Measurements from ENCODE around the gene LBX1. TPM values are rescaled to one million over a fixed set of nuclear protein-coding genes. Genes with fewer than 3 reads are reported as not detected.
A peak's percentile ranks its signal among the peaks of the same experiment; 100 is the strongest.

Gene LBX1
- total RNA-seq, 1 donor, result not detected

DNA sequence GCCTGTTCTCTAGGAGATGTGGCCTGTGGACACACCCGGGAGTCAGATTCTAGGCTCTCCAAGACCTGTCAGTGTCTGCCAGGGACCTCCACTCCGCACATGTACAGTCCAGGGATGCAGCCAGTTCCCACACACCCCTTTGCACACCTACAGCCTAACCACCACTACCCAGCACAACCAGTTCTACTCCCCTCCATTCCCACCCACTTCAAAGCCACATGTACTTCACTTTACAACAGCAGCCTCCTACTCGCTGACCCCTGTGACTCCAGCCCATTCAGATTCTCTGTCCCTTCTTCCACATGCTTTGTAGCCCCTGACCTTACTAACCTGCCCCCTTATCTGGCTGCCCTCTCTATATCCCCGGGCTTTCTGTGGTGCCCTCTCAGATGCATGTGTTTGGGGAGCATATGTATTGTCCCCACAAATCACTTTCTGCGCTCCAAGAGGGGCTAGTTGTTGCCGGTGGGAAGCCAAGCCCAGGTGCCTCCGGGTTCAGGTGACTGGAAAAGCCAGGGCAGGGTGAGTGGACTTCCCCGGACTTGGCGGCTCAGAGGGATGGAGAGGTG lies 7.2 kb downstream of the LBX1 start:
- TF ChIP-seq, protein P1, sequence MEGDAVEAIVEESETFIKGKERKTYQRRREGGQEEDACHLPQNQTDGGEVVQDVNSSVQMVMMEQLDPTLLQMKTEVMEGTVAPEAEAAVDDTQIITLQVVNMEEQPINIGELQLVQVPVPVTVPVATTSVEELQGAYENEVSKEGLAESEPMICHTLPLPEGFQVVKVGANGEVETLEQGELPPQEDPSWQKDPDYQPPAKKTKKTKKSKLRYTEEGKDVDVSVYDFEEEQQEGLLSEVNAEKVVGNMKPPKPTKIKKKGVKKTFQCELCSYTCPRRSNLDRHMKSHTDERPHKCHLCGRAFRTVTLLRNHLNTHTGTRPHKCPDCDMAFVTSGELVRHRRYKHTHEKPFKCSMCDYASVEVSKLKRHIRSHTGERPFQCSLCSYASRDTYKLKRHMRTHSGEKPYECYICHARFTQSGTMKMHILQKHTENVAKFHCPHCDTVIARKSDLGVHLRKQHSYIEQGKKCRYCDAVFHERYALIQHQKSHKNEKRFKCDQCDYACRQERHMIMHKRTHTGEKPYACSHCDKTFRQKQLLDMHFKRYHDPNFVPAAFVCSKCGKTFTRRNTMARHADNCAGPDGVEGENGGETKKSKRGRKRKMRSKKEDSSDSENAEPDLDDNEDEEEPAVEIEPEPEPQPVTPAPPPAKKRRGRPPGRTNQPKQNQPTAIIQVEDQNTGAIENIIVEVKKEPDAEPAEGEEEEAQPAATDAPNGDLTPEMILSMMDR (IDR thresholded peaks at IDR 0.05; ENCODE audit: insufficient read depth, low read depth, low read length), result no peak
- no peak overlapping the region for H3K4me3 ChIP-seq (ENCODE audit: low read depth, low read length)
- no peak for DNase-seq (ENCODE audit: low read depth)

DNA sequence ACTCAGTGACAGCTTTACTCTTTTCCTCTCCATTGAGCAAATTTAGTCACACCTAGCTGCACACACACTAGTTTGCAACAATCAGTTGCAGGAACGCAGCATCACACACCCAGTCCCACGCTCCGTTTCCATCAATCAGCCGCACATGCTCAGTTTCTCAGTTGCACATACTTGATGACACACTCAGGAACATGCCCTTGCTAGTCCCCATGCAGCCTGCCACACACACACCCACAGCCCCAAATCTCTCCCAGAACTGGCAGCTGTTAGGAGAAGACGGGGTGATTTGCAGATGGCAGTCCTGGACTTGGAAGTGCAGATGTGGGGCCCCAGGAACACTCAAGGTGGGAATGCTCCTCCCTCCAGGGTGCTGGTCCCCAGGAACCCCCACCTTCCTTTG lies 7.7 kb downstream of the LBX1 start:
- H3K4me3 ChIP-seq (ENCODE audit: low read depth, low read length), result no peak overlapping the region
- TF ChIP-seq, protein P1 (IDR thresholded peaks at IDR 0.05; ENCODE audit: insufficient read depth, low read depth, low read length), result no peak
- DNase-seq (ENCODE audit: low read depth), result no peak

DNA sequence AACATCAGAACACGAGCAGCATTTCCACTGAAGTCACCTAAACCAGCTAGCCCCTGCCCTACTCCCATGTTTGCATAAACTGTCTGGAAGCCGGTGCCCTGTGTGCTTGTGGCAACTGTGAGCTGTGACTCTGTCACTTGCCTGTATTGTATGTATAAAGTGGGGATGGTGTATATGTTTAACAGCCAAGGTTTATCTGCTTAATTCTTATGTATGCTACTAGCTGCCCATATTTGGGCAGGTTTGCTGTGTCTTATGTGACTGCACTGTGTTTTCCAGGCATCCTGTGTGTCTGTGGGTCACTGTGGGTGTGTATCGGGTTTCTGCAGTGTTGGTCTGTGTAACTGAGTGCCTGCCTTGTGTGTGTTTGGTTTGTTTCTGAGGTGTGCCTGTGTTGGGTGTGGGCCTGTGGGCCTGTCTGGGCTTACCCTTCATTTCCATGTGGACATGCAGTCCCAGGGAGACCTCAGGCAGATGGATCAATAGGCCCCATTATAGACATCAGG lies 9.3 kb downstream of the LBX1 start:
- TF ChIP-seq, protein P1 (IDR thresholded peaks at IDR 0.05; ENCODE audit: insufficient read depth, low read depth, low read length), result no peak
- no peak for DNase-seq (ENCODE audit: low read depth)
- H3K4me3 ChIP-seq (ENCODE audit: low read depth, low read length), result no peak overlapping the region

DNA sequence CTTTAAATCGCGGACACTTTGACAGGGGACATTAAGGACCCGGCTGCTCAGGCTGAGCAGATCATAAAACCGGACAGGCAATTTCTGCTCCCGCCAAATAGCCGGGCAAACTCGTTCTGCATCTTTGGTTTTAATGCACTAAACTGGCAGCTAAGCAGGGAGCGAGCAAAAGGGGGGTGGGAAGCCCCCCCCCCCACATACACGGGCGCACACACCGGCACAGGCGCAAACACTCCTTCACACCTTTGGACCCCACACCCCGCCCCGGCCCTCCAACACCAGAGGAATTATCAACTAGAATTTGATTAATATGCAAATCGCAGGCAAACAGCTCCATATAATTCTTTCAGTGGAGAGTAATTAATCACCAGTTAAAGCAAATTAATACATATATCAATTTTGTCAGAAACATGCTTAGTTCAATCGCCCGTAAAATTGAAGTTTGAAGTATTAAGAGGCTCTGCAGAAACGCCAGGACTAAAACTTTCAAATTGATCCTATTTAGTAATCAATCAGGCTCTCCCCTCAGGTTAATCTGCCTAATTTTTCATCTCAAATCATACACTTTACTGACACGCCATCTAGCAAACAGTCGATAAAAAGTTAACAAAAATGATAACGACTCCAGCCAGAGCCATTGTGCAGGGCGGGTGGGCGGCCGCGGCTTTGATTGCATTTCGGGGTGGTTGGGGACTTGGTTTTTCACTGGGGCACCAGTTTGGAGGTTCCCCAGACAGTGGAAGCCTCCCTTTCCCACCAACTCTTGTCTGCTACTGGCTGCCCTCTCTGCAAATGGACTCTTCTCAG lies 9.9 kb downstream of the LBX1 start:
- TF ChIP-seq, protein P1 (IDR thresholded peaks at IDR 0.05; ENCODE audit: insufficient read depth, low read depth, low read length), result no peak

DNA sequence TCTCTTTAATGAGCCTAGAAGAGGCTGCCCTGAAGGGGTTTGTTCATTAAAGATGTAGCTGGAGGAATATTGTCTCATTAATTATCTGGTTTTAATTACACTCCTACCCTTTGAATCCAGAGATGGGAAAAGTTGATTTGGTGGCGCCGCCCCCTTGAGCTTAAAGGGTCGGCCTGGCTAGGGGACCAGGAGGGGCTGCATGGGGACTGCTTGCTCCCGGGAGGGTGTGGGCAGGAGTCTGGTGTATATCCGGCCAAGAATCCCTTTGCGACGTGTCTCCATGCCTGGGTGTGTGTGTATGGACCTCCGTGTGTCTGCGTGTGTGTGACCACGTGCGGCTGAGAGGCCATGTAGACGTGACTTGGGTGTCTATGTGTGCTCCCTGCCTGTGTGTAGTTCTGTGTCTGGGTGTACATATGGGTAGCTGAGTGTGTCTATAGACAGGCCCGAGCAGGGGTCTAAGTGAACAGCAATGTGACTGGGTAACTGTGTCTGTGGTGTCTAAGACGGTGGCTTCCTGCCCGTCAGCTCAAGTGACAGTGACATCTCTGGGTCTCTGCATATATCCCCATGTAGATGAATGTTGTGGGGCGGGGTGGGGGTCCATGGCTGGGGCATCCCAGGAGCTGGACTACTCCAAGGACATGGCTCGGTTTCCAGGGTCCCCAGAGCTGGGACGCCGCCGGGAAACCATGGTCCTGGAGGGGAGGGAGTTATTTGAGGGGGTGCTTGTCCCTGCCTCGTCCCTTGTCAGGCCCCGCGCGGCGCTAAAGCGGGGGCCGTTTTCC lies 10.7 kb downstream of the LBX1 start:
- TF ChIP-seq, protein P1 (IDR thresholded peaks at IDR 0.05; ENCODE audit: insufficient read depth, low read depth, low read length), result no peak
- no peak overlapping the region for H3K4me3 ChIP-seq (ENCODE audit: low read depth, low read length)
- DNase-seq (ENCODE audit: low read depth), result no peak

More for the DNA sequence above, 9.9 kb downstream of the LBX1 start:
- no peak for DNase-seq (ENCODE audit: low read depth)
- no peak overlapping the region for H3K4me3 ChIP-seq (ENCODE audit: low read depth, low read length)

DNA sequence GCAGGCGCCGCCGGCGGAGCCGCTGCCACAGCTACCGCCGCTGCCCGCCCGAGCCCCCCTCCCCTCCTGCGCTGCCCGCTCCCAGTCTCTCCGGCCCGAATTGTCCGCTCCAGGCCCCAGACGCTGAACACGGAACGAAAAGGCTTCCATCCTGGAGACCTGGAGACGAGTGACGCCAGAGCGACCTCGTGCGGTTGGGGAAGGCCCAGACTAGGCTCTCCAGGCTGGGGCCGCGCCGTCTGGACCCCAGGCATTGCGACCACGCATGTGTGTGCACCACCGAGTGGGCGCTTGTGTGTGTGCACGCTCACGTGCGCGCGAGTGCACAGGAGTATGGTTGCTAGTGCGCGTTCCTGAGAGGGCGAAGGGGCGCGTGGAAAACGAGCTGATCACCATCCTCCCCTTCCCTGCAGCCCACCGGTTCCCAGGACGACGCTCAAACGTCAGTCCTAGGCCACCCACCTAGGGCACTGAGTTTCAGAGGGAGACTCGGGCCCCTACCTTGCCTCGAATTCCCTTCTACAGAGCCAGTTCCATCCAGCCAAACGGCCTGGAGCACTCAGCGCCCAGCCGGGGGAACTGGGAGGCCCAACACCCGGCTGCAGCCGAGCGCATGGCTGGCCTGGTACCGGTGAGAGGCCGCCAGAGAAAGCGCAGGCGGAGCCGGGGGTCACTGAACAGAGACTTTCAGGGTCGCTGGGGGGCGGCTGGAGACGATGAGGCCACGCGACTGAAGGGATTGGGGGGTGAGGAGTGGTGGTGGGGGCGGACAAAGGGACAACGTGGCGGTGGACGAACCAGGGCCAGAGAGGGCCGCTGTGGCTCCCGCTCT lies 11.6 kb downstream of the LBX1 start:
- TF ChIP-seq, protein P1 (IDR thresholded peaks at IDR 0.05; ENCODE audit: insufficient read depth, low read depth, low read length), result peak; percentile 37
- DNase-seq (ENCODE audit: low read depth), result peak; percentile 31

More for the DNA sequence above, 11.6 kb downstream of the LBX1 start:
- no peak overlapping the region for H3K4me3 ChIP-seq (ENCODE audit: low read depth, low read length)

Data from fibroblast of villous mesenchyme (primary cell).